Stimulated activated CD8-positive, alpha-beta memory T cell treated with anti-CD3 and anti-CD28 coated beads, Interleukin-2, amount 100 ng/mL, for 1 hour (primary cell): ENCODE data around the gene TUBB3.

Source experiments
- DNase-seq, 2 donors: peaks; one replicate each; pipeline ENCODE4 v3.0.0-alpha.2; 2020; ENCODE audit warnings: low read depth in 2 of 2

The TUBB3 gene

DNA sequence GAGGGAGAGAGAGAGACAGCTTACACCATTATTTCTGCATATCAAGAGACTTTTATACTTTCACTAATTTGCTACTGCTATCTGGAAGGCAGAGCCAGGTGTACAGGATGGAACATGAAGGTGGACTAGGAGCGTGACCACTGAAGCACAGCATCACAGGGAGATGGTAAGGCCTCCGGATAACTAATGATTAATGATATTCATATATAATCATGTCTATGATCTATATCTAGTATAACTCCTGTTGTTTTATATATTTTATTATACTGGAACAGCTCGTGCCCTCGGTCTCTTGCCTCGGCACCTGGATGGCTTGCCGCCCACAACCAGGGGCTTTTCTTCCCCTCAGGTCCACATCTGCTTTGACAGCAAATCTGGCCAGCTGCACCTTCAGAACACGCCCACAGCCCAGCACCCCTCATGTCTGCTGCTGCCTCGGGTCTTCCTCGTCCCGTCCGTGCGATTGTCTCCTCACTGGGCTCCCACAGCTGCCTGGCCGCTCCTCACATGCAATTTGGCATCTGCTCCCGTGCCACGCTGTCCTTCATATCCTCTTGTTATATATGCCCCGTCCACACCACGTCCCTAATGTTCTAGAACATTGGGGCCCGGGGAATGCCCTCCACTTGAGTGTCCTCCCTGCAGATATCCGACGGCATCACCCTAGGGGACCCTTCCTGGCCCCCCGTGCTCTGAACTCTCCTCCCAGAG is 15.2 kb downstream of the TUBB3 start:
- no peak for DNase-seq

DNA sequence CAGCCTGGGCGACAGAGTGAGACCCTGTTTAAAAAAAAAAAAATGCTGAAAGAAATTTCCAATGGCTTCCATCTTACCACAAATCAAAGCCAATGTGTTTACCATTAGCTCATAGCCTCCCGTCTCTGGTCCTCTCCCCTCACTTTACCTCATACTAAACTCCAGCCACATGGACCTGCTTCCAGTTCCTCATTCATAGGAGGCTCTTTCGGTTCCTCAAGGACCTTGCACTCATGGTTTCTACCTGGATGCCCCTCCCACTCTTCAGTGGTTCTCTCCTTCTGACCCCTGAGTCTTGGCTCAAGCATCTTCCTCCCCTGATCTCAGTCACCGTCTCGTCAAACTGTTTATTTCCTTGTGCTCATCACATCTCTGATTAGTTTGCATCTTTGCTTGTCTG is 21.6 kb downstream of the TUBB3 start:
- DNase-seq: no peak

- no peak for DNase-seq
Observed at GRCh38 chr16:89945654-89946053, 22.5 kb downstream of the TUBB3 start.

- no peak for DNase-seq
Observed at GRCh38 chr16:89946515-89946914, 23.4 kb downstream of the TUBB3 start.

- no peak for DNase-seq
Observed at GRCh38 chr16:89949121-89949742, 26.1 kb downstream of the TUBB3 start.

- DNase-seq: no peak
Observed at GRCh38 chr16:89949756-89950155, 26.6 kb downstream of the TUBB3 start.

- DNase-seq: no peak
Observed at GRCh38 chr16:89951509-89951908, 28.4 kb downstream of the TUBB3 start.

DNA sequence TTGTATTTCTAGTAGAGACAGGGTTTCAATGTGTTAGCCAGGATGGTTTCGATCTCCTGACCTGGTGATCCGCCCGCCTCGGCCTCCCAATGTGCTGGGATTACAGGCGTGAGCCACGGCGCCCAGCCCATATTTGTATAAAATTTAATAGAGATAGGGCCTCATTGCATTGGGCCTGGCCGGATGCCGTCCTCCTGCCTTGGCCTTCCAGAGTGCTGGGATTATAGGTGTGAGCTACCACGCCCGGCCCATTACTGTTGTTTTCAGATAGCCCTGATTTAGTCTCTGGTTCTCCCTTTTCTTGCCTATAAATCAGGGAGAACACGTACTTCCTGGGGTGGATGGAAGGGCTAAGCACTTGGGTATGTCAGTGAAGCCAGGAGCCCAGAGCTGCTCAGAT is 28.9 kb downstream of the TUBB3 start:
- no peak for DNase-seq

DNA sequence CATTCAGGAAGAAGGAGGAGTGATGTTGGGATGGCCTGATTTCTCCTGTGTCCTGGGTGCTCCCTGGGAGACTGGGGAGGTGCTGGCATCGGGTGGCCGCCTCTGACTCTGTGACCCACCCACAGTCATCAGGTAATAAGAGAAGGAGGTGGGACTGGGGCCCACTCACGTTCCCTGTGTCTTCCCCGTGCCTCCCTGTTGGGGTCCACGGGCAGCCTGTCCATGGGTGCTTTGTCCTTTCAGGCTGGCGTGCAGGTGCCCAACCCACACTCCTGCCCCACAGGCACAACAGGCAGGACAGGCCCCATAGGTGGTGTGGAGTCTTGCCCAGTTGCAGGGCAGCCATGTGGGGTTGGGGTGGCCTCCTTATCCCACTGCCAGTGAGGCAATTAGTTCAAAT is 29.4 kb downstream of the TUBB3 start:
- DNase-seq: no peak

- DNase-seq: no peak
Observed at GRCh38 chr16:89953671-89954406, 30.7 kb downstream of the TUBB3 start.

- DNase-seq: no peak
Observed at GRCh38 chr16:89954462-89954861, 31.3 kb downstream of the TUBB3 start.

DNA sequence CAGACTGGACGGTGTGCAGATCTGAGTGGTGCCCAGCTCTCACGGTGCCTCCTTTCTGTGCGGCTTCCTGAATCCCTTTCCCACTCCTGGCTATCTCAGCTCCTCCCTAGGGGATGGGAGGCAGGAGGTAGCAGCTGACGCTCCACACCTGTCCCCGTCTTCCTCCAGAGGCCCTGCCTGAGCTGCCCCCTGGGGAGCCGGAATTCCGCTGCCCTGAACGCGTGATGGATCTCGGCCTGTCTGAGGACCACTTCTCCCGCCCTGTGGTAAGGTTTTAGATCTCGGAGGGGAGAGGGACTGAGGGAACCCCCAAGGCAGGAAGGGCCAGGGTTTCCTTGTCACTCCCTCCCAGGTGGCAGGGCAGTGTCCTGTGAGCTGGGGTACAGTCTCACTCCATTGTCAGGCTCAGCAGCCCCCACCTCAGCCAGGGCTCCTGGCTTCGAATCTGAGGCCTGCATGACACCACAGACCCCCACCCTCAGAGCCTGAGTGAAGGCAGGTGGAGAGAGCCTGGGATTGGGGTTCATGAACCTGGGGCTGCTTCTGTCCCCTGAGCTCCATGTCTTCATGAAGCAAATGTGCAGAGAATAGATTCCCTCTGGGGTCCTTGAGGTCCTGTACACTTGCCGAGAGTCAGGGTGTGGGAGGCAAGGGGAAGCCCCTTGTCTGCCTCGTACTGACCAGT is 32.0 kb downstream of the TUBB3 start:
- DNase-seq: no peak

DNA sequence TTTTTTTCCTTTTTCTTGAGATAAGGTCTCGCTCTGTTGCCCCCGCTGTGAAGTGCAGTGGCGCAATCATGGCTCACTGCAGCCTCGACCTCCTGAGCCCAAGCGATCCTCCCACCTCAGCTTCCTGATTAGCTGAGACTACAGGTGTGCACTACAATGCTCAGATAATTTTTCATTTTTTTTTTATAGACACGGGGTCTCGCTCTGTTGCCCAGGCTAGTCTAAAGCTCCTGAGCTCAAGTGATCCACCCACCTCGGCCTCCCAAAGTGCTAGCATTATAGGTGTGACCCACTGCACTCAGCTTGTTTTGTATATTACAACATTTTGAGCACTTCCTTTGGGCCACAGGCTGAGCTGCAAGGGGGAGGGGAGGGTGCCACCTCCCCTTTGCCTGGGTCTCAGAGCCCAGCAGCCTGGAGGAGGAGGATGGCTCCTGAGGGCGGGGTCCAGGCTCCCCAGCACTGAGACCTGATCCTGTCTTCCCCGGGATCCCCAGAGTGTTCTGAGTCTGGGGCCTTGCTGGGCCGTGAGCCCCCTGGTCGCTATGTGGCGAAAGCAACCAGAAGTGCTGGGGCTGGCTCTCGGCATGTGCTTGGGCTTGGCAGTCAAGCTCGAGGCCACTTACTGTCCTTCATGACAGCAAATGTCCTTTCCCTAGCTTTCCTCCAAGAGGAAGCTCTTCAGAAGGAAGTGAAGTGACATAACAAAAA is 33.5 kb downstream of the TUBB3 start:
- DNase-seq: no peak

GRCh38 chr16:89957216-89957785 is 34.2 kb downstream of the TUBB3 start:
- DNase-seq: no peak

GRCh38 chr16:89958068-89958467 is 34.9 kb downstream of the TUBB3 start:
- no peak for DNase-seq

DNA sequence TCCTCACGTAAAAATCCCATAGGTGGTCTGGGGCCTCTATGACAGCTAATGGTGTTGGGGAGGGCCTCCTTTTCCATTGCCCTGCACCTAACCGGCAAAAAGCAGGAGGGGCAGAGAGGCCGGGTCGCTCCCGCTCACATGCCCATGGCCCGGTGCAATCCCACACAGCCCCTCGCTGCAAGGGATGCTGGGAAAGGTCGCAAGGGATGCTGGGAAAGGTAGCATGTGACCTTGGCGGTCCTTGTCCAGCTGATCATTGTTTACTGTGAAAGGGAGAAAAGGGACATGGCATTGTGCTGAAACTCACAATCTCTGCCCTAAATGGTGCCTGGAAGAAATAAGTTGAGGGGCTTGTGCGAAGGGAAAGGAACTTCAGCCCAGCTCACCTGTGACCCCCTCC is 35.5 kb downstream of the TUBB3 start:
- DNase-seq: no peak

DNA sequence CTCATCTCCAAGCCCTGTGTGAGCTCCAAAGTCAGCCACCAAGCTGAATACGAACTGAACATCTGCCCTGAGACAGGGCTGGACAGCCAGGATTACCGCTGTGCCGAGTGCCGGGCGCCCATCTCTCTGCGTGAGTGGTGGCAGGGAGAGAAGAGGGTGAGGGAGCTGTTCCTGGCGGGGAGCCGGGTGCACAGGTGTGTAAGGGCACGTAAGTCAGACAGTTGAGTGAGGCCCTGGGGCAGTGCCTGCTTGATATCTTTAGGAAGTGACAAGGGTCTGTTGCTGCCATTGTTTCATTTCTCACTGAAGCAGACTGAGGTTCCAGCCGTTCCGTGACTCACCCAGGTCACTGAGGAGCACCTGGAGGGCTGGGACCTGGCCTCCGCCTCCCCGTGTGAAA is 37.8 kb downstream of the TUBB3 start:
- DNase-seq: no peak

DNA sequence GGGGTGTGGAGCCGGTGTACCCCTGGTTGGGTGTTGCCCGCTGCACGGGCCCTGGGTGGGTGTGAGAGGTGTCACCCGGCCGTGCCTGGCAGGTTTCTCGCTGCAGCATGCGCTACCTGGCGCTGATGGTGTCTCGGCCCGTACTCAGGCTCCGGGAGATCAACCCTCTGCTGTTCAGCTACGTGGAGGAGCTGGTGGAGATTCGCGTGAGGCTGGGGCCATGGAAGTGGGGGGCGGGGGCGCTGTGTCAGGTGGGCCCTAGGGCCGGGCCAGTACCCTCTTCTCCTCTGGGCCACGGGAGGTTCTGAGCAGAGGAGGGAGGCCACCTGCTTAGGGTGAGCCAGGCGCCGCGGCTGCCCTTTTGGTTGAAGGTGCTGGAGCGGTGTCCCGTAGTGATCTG is 38.8 kb downstream of the TUBB3 start:
- no peak for DNase-seq

- no peak for DNase-seq
Observed at GRCh38 chr16:89962754-89963498, 39.8 kb downstream of the TUBB3 start.

DNA sequence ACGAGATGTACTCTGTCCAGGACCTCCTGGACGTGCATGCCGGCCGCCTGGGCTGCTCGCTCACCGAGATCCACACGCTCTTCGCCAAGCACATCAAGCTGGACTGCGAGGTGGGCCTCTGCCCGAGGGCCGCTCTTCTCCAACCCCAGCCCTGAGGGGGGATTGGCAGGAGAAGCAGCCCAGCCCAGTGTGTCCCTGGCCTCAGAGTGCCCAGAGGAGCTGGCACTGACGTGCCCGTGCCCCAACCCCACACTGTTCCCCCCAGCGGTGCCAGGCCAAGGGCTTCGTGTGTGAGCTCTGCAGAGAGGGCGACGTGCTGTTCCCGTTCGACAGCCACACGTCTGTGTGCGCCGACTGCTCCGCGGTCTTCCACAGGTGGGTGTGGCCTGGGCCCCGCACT is 41.1 kb downstream of the TUBB3 start:
- no peak for DNase-seq
